Measurements from ENCODE around the gene ATP5F1E.
A peak's percentile ranks its signal among the peaks of the same experiment; 100 is the strongest.
"Not testable (repeated sequence)": the region's sequence is repeated elsewhere in the genome, so short reads cannot be mapped to it uniquely, and the experiment has no call there.

The ATP5F1E gene

GRCh38 chr20:59042796-59043631 lies 10.9 kb upstream of the ATP5F1E start:
- DNase-seq: peak; percentile 91

DNA sequence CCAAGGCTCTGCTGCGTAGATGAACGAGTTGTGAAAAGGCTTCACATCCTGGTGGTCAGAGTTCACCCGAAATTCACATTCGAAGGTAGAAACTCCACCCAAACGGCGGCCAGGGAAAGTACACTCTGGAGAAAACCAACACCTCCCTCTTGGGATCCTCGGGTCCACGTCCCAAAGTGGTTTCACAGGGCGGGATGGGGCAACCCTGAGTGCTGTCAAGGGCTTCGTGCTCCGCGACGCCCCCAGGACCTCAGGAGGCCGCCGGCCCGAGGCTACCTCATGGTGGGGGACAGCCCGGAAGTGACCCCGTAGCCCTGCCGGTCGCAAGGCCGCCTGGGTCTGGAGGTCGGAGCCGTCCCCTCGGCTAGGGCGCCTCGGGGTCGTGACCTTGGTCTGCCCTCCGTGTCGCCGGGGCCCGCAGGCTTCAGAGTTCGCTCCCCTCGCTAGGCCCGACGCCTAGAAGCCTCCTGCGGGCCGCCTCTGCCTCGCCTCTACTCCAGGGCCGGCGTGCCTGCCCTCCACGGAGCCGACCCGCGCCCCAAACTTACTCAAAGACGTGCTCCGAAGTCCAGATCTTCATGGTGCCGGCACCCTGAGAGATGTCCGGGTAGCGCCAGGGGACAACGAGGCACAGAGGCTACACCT lies 10.1 kb upstream of the ATP5F1E start, which contains the start of gene PRELID3B:
TSS of gene PRELID3B (minus strand) at position 636 of the 645 bp plus-strand sequence. CDS start at position 580, 56 bp downstream.
- peak; percentile 37 for DNase-seq

DNA sequence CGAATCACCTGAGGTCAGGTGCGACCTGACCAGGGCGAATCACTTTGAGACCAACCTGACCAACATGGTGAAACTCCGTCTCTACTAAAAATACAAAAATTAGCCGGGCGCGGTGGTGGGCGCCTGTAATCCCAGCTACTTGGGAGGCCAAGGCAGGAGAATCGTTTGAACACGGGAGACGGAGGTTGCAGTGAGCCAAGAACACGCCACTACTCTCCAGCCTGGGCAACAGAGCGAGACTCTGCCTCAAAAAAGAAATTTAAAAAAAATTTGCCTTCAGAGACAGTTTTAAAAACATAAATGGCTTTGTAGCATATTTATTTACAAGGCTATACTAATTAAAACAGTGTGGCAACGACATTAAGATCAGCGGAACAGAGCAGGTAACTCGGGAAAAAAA lies 9.4 kb upstream of the ATP5F1E start:
- DNase-seq: not testable (repeated sequence)

DNA sequence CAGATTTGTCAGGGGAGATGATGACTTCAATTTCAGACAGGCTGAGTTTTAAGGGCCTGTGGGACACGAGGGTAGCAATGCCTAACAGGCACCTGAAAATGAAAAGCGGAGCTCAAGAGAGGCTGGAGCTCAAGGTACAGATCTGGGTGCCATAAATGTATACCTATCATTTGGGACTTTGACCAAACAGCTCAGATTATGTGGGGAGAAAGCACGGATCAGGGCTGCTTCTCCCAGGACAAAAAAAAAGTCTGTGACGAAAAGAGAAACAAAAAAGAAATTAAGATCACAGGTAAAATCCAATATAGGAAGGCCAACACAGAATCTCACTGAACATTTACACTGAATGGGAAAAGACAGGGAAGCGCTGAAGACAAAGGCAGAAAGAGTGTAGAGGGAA lies 8.5 kb upstream of the ATP5F1E start:
- DNase-seq: no peak

GRCh38 chr20:59039233-59039632 lies 7.1 kb upstream of the ATP5F1E start:
- no peak for DNase-seq

DNA sequence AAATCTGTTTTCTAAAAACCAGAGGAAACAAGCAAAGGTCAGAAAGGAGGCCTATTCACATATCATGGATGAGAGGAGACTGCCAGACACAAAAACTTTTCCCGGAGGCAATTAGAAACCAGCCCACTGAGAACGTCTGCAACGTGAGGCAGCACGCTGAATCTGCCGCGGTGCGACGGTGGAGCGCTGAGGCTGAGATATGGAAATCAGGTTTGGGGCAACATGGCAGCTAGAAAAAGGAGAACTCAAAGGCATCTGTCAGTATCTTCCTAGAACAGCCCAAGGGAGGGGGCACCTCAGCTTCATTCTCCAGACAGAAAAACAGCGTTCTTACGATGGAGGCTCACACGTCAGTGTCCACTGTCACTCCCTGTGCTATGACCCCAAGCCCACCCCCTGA lies 5.3 kb upstream of the ATP5F1E start:
- DNase-seq: no peak

- DNase-seq: no peak
These were observed 3.2 kb upstream of the ATP5F1E start for GRCh38 chr20:59035381-59035780.

GRCh38 chr20:59033616-59034165 lies 1.6 kb upstream of the ATP5F1E start:
- no peak for DNase-seq

- DNase-seq: no peak
These were observed 958 bp upstream of the ATP5F1E start for GRCh38 chr20:59033093-59033492.

- peak; percentile 61 for DNase-seq
These were observed 551 bp upstream of the ATP5F1E start for GRCh38 chr20:59032713-59033059.

GRCh38 chr20:59031564-59032022 lies 542 bp downstream of the ATP5F1E start:
- DNase-seq: no peak

DNA sequence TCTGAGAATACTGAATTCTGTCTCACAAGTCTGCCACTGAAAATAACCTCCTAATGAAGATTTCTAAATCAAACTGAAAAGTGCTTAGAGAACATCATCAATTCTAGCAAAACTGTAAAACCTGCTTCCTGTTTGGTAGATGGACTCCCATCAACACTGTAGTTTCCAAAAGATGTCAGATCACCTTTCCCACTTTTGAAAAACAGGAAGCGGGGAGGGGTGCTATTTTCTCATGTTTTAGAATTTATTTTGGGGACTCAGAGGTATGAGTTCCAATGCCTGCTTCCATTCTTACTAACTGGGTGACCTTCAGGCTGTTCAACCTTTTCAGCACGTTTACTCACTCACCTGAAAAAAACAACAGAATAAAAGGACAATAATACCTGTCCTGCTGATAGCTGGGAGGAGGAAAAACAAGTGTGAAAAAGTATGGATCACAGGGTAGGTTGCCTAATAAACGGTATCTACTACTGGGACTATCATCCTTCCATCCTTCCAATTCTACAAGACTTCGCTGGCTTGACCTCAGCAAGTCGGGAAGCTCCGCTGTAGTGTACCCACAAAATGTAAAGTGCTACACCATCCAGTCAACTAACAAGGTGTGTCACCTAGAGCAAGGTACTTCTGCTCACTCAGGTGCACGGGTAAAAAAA lies 1.1 kb downstream of the ATP5F1E start:
- no peak for DNase-seq

DNA sequence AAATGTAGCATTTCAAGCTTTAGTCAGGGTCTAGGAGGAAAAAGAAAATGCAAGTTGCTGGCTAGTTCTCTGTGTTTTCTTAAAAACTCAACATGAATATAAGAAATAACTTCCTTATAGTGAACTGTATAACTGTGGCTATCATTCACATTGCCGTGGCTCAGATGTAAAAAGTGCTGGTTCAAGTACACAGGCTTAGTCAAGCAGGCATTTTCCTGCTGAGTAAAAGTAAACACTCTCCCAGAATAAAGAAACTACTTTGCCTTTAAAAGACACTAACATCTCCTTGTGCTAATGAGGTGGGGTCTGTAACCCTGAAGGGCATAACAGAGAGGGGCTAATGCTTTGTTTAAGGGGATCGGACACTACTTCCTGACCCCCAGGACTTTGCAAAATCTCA lies 3.3 kb downstream of the ATP5F1E start:
- no peak for DNase-seq

- peak; percentile 73 for DNase-seq
These were observed 4.3 kb downstream of the ATP5F1E start for GRCh38 chr20:59027741-59028320.

GRCh38 chr20:59026904-59027740 lies 5.0 kb downstream of the ATP5F1E start:
- DNase-seq: no peak

- DNase-seq: no peak
These were observed 6.6 kb downstream of the ATP5F1E start for GRCh38 chr20:59025511-59025910.

- DNase-seq: no peak
These were observed 7.0 kb downstream of the ATP5F1E start for GRCh38 chr20:59025086-59025485.

GRCh38 chr20:59024111-59024530 lies 8.0 kb downstream of the ATP5F1E start:
- DNase-seq: no peak

GRCh38 chr20:59023616-59024015 lies 8.5 kb downstream of the ATP5F1E start:
- no peak for DNase-seq

- DNase-seq: no peak
These were observed 9.4 kb downstream of the ATP5F1E start for GRCh38 chr20:59022754-59023153.

DNA sequence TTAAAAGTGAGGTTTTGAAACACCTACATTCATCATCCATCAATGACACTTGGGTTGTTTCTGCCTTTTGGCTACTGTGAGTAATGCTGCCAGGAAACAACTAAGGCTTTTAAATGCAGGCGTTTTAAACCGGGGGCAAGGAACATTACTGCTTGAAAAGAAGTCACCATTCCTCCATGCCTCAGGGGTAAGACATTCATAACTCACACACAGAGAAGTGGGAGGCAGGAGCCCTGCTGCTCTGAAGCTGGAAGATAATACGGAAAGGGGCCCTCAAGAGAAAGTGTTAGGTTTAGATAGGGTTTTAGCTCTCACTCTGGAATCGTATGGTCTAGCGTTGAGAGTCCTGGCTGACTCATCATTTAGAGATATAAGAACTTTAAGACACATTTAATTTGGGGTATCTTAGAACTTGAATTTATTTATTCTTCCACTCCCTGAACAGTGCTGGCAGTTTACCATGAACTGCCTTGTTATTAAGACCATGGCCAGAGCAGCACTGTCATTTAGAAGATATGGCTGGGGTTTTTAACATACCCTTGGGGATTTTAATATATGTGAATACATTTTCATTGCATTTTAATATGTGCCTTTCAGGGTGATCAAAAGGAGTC lies 11.1 kb downstream of the ATP5F1E start:
- no peak for DNase-seq
